SK-N-SH (cell line): ENCODE results near the gene MAPT. TPM values are rescaled to one million over a fixed set of nuclear protein-coding genes. Genes with fewer than 3 reads are reported as not detected.
A peak's percentile ranks its signal among the peaks of the same experiment; 100 is the strongest.

Experiments used
- CTCF ChIA-PET: fragments of 300-600, 350-600 bp; formaldehyde crosslinking; extraction: SDS; loops from one replicate; lab custom pipeline; 2021; lab: Yijun Ruan, JAX
- POLR2A ChIA-PET: fragments of 350-600 bp; sonication (Branson Sonifier 250); formaldehyde crosslinking; extraction: SDS; loops from one replicate; lab custom pipeline; 2020; ENCODE audit warnings: antibody characterized with exemption, inconsistent platforms; lab: Yijun Ruan, JAX
- DNase-seq: peaks from one replicate; pipeline ENCODE4 v3.0.0; 2012
- H2AFZ ChIP-seq: fragments of 200-600 bp; sonication (generic); 2 replicates; pipeline ENCODE4 v1.8.1; 2016; ENCODE audit warnings: antibody characterized with exemption, mild to moderate bottlenecking, low read depth
- H3F3A ChIP-seq: fragments of 200-600 bp; sonication (generic); replicated peaks from 2 replicates; pipeline ENCODE3; 2016; ENCODE audit warnings: antibody characterized with exemption, mild to moderate bottlenecking; ENCODE audit not compliant: insufficient read depth
- H3K27ac ChIP-seq, 2 experiments: fragments of 200-500 bp in 1 of 2; fragments of 200-600 bp in 1 of 2; sonication (Bioruptor generic) in 1 of 2; sonication (generic), shearing (Covaris generic) in 1 of 2; 2 replicates each; pipeline versions ENCODE4 v1.5.1 to v1.6.1; 2014 to 2016; ENCODE audit warnings: low read depth in 2 of 2, inconsistent platforms in 1 of 2, low read length in 1 of 2, mild to moderate bottlenecking in 1 of 2, mixed read lengths in 1 of 2
- H3K27me3 ChIP-seq: fragments of 200-600 bp; sonication (generic), shearing (Covaris generic); 2 replicates; pipeline ENCODE4 v1.6.1; 2016; ENCODE audit warnings: mixed run types; ENCODE audit not compliant: insufficient read depth
- H3K36me3 ChIP-seq, 2 experiments: fragments of 200-500 bp in 1 of 2; fragments of 200-600 bp in 1 of 2; sonication (Bioruptor generic) in 1 of 2; sonication (generic) in 1 of 2; replicated peaks in 1 of 2; 2 replicates each; pipeline versions ENCODE3 to v1.5.1; 2014 to 2016; ENCODE audit warnings: low read length in 1 of 2, mild to moderate bottlenecking in 1 of 2; ENCODE audit not compliant: insufficient read depth in 2 of 2, control insufficient read depth in 1 of 2
- H3K4me1 ChIP-seq, 2 experiments: fragments of 200-500 bp in 1 of 2; fragments of 200-600 bp in 1 of 2; sonication (Bioruptor generic) in 1 of 2; sonication (generic), shearing (Covaris generic) in 1 of 2; 2 replicates each; pipeline versions ENCODE4 v1.5.1 to v1.6.1; 2014 to 2016; ENCODE audit warnings: low read depth in 1 of 2, low read length in 1 of 2, mixed run types in 1 of 2; ENCODE audit not compliant: insufficient read depth in 2 of 2, control insufficient read depth in 1 of 2
- H3K4me2 ChIP-seq: fragments of 200-600 bp; sonication (generic), shearing (Covaris generic); 2 replicates; pipeline ENCODE4 v1.6.1; 2017; ENCODE audit warnings: mixed run types
- H3K4me3 ChIP-seq, 2 experiments: fragments of 200-500 bp in 1 of 2; fragments of 200-600 bp in 1 of 2; sonication (Bioruptor generic) in 1 of 2; sonication (generic), shearing (Covaris generic) in 1 of 2; 2 replicates each; pipeline versions ENCODE4 v1.5.1 to v1.8.1; 2014 to 2016; ENCODE audit warnings: low read depth in 2 of 2, inconsistent platforms in 1 of 2, low read length in 1 of 2, mild to moderate bottlenecking in 1 of 2, mixed read lengths in 1 of 2, moderate library complexity in 1 of 2
- H3K79me2 ChIP-seq: fragments of 200-600 bp; sonication (generic); 2 replicates; pipeline ENCODE4 v1.8.1; 2017; ENCODE audit warnings: mild to moderate bottlenecking; ENCODE audit not compliant: insufficient read depth
- H3K9ac ChIP-seq: fragments of 200-600 bp; sonication (generic); 2 replicates; pipeline ENCODE4 v1.6.1; 2017; ENCODE audit warnings: mixed run types
- H3K9me2 ChIP-seq: fragments of 200-600 bp; sonication (generic); 2 replicates; pipeline ENCODE4 v1.6.1; 2017; ENCODE audit warnings: mixed run types
- H3K9me3 ChIP-seq: fragments of 200-600 bp; sonication (generic); 2 replicates; pipeline ENCODE4 v1.6.1; 2017; ENCODE audit warnings: mixed run types, mild to moderate bottlenecking, moderate library complexity
- H4K20me1 ChIP-seq: fragments of 200-600 bp; sonication (generic); 2 replicates; pipeline ENCODE4 v1.6.1; 2017; ENCODE audit warnings: mild to moderate bottlenecking, mixed run types; ENCODE audit not compliant: insufficient read depth
- CHD2 ChIP-seq: fragments of 150-350 bp; IDR thresholded peaks from 2 replicates; pipeline ENCODE4 v1.6.1; 2018; ENCODE audit warnings: low read length; ENCODE audit not compliant: partially characterized antibody
- CTCF ChIP-seq: fragments of 200-600 bp; sonication (generic); IDR thresholded peaks from 2 replicates; pipeline ENCODE4 v1.6.1; 2017; ENCODE audit warnings: antibody characterized with exemption, mild to moderate bottlenecking, moderate library complexity
- ELF1 ChIP-seq: IDR thresholded peaks from 2 replicates; pipeline ENCODE4 v1.4.0; 2012
- EP300 ChIP-seq, 2 experiments: IDR thresholded peaks; 2 replicates each; pipeline versions ENCODE4 v1.4.0 to v1.6.1; 2012; ENCODE audit warnings: borderline replicate concordance in 1 of 2, low read depth in 1 of 2, low read length in 1 of 2
- FOXJ3 ChIP-seq: sonication (generic); formaldehyde crosslinking; IDR thresholded peaks from 2 replicates; pipeline ENCODE4 v1.5.1; 2020; ENCODE audit warnings: mild to moderate bottlenecking, missing genetic modification reagents
- FOXM1 ChIP-seq: IDR thresholded peaks from 2 replicates; pipeline ENCODE4 v1.4.0; 2012; ENCODE audit warnings: low read depth, mild to moderate bottlenecking
- GABPA ChIP-seq: IDR thresholded peaks from 2 replicates; pipeline ENCODE4 v1.4.0; 2012; ENCODE audit warnings: low read depth, mild to moderate bottlenecking
- MAX ChIP-seq: IDR thresholded peaks from 2 replicates; pipeline ENCODE4 v1.4.0; 2012; ENCODE audit warnings: low read depth
- MXI1 ChIP-seq: IDR thresholded peaks from 2 replicates; pipeline ENCODE4 v1.6.1; 2012; ENCODE audit warnings: mild to moderate bottlenecking, low read depth, low read length, improper control_type of control experiment
- PBX3 ChIP-seq: IDR thresholded peaks from 2 replicates; pipeline ENCODE4; 2012
- POLR2AphosphoS5 ChIP-seq: IDR thresholded peaks from 2 replicates; pipeline ENCODE4 v1.6.1; 2012; ENCODE audit warnings: low read depth, low read length
- RAD21 ChIP-seq: IDR thresholded peaks from 2 replicates; pipeline ENCODE4 v1.6.1; 2012; ENCODE audit warnings: mild to moderate bottlenecking, low read length
- RCOR1 ChIP-seq: fragments of 150-350 bp; IDR thresholded peaks from 2 replicates; pipeline ENCODE4 v1.6.1; 2017; ENCODE audit warnings: antibody characterized with exemption, low read length
- RXRA ChIP-seq: IDR thresholded peaks from 2 replicates; pipeline ENCODE4 v1.4.0; 2012; ENCODE audit warnings: low read depth, mild to moderate bottlenecking, borderline replicate concordance
- SIN3A ChIP-seq: IDR thresholded peaks from 2 replicates; pipeline ENCODE4 v1.6.1; 2012; ENCODE audit warnings: low read depth, mild to moderate bottlenecking, low read length, moderate library complexity, borderline replicate concordance
- USF1 ChIP-seq: IDR thresholded peaks from 2 replicates; pipeline ENCODE4 v1.4.0; 2012; ENCODE audit warnings: low read depth, borderline replicate concordance
- YY1 ChIP-seq: IDR thresholded peaks from 2 replicates; pipeline ENCODE4 v1.4.0; 2012; ENCODE audit warnings: low read depth, mild to moderate bottlenecking
- WGBS: methylation state at CpG from one replicate; pipeline ENCODE4 v1.1.6; 2017; ENCODE audit warnings: low lambda C conversion rate; 5-methylcytosine and 5-hydroxymethylcytosine counted together
- polyA plus RNA-seq, 3 experiments: library from polyadenylated mRNA; depleted of rRNA; stranded (reverse); fragments of >200 nt; gene quantifications; 2 replicates each; pipeline ENCODE4 v1.2.3, GENCODE V29; 2012

Gene MAPT
- polyA plus RNA-seq, 1 of the 3 experiments (the other 2 are of a cell fraction) = 0.74 TPM

- H3K36me3 ChIP-seq = peaks cover 76 to 82% of the 10 kb centered on the region in 2 experiments
- no peak for TF ChIP-seq FOXM1
- TF ChIP-seq FOXJ3 = no peak
- TF ChIP-seq ELF1 = no peak
- no peaks in the 10 kb centered on the region for H3K27me3 ChIP-seq
- H3K4me2 ChIP-seq = no peak overlapping the region
- no peak overlapping the region for H3K4me3 ChIP-seq
- peaks cover 13% of the 10 kb centered on the region for H3F3A ChIP-seq
- 0 out of 2 replicates have a peak, but pooled peaks cover 8% of the 10 kb centered on the region for H4K20me1 ChIP-seq
- WGBS = 96% methylated on average over 3 of the region's 3 CpGs
- POLR2A ChIA-PET = no interaction called here
- H3K79me2 ChIP-seq = peaks cover 40% of the 10 kb centered on the region
- H3K4me1 ChIP-seq = peaks cover 4 to 25% of the 10 kb centered on the region in 2 experiments; a peak in 3 of 4 replicates
- CTCF ChIA-PET = interaction anchor here (0.6 to 4.7 kb wide), 14 partner anchors 10 to 796 kb away, joined by 3 to 58 read pairs (median 8); partner anchors contain the start of gene KANSL1
- H3K27ac ChIP-seq = no peak overlapping the region
- DNase-seq = no peak
- H3K9me2 ChIP-seq = no peaks in the 10 kb centered on the region
- no peak overlapping the region for H3K9ac ChIP-seq
- H3K9me3 ChIP-seq = no peaks in the 10 kb centered on the region
- no peak overlapping the region for H2AFZ ChIP-seq
Measured at GRCh38 chr17:46042925-46043324, 148.6 kb downstream of the MAPT start.

- Histone ChIP-seq H3K36me3 (peaks cover 75 to 76% of the 10 kb centered on the region in 2 experiments), H3K9ac (no peak overlapping the region), H3K9me2 (no peaks in the 10 kb centered on the region), H3K4me1 (peaks cover 4 to 18% of the 10 kb centered on the region in 2 experiments; a peak in 3 of 4 replicates), H3K79me2 (peaks cover 40% of the 10 kb centered on the region), H3K4me2 (no peak overlapping the region), H3K4me3 (no peak overlapping the region), H4K20me1 (0 out of 2 replicates have a peak, but pooled peaks cover 8% of the 10 kb centered on the region), H3K27ac (no peak overlapping the region; a peak in 1 of 4 replicates), H3K27me3 (no peaks in the 10 kb centered on the region), H3F3A (peaks cover 16% of the 10 kb centered on the region), H2AFZ (no peak overlapping the region), H3K9me3 (no peaks in the 10 kb centered on the region)
- TF ChIP-seq MAX (no peak), POLR2AphosphoS5 (no peak), EP300 (IDR thresholded peaks at IDR 0.05; ENCODE audit: borderline replicate concordance in 1 of 2, low read depth in 1 of 2, low read length in 1 of 2) (no peak)
- WGBS = 97% methylated on average over 3 of the region's 3 CpGs
- ChIA-PET CTCF (interaction anchor here (0.6 to 4.7 kb wide), 48 partner anchors 9 to 796 kb away, joined by 3 to 58 read pairs (median 6); partner anchors contain the start of gene KANSL1), POLR2A (interaction anchor here (1.1 kb wide), 1 partner anchor 150 kb away, joined by 5 read pairs; the partner anchor contains the start of gene KANSL1)
- no peak for DNase-seq
Measured at GRCh38 chr17:46043606-46044005, 149.3 kb downstream of the MAPT start.

GRCh38 chr17:46044286-46044928 is 150.1 kb downstream of the MAPT start:
- Histone ChIP-seq H3K9me2 (no peaks in the 10 kb centered on the region), H3K4me2 (no peak overlapping the region), H3K9ac (no peak overlapping the region), H2AFZ (no peak overlapping the region), H3K27me3 (no peaks in the 10 kb centered on the region), H4K20me1 (0 out of 2 replicates have a peak, but pooled peaks cover 8% of the 10 kb centered on the region), H3K9me3 (no peaks in the 10 kb centered on the region), H3K27ac (peak overlapping the region; percentile 2 to 9; a peak in 1 of 4 replicates), H3K79me2 (peaks cover 40% of the 10 kb centered on the region), H3K36me3 (peaks cover 69 to 76% of the 10 kb centered on the region in 2 experiments), H3K4me3 (no peak overlapping the region), H3F3A (peaks cover 18% of the 10 kb centered on the region), H3K4me1 (peaks cover 4 to 10% of the 10 kb centered on the region in 2 experiments; a peak in 3 of 4 replicates)
- ChIA-PET CTCF (interaction anchor here (0.6 to 4.7 kb wide), 65 partner anchors 9 to 470 kb away, joined by 3 to 58 read pairs (median 4); partner anchors contain the start of gene KANSL1), POLR2A (interaction anchor here (1.1 kb wide), 1 partner anchor 149 kb away, joined by 5 read pairs; the partner anchor contains the start of gene KANSL1)
- 54% methylated on average over 5 of the region's 5 CpGs for WGBS
- DNase-seq = peak; percentile 70
- TF ChIP-seq CTCF = peak; percentile 99
- TF ChIP-seq RAD21 = peak; percentile 83
- TF ChIP-seq CHD2 = peak; percentile 55
- TF ChIP-seq USF1 = no peak
- no peak for TF ChIP-seq GABPA
- TF ChIP-seq MXI1 = peak; percentile 48; the same call in 1 of the 2 replicates
- TF ChIP-seq POLR2AphosphoS5 = no peak
- 0 out of 2 replicates have a peak, but pooled peaks have one; percentile 42 for TF ChIP-seq RCOR1
- TF ChIP-seq RXRA = no peak
- TF ChIP-seq SIN3A = 0 out of 2 replicates have a peak, but pooled peaks have one; percentile 79
- peak; percentile 65; the same call in 1 of the 2 replicates for TF ChIP-seq YY1
- TF ChIP-seq PBX3 = no peak
